ENCODE measurements around the gene IL17RE.

- TF ChIP-seq CTCF (IDR thresholded peaks at IDR 0.05) (no peak), POLR2A (IDR thresholded peaks at IDR 0.05) (no peak)
These were observed 48.9 kb downstream of the IL17RE start for GRCh38 chr3:9951598-9951961.

Measured in right lobe of liver (tissue), 4 donors.